GM19238 (cell line): ENCODE measurements around the gene SPRN.
"Not testable (repeated sequence)": the region's sequence is repeated elsewhere in the genome, so short reads cannot be mapped to it uniquely, and the experiment has no call there.

Experiments used
- DNase-seq: peaks from one replicate; pipeline ENCODE4 v3.0.0; 2011; ENCODE audit warnings: low spot score; ENCODE audit not compliant: insufficient read length

Gene SPRN

GRCh38 chr10:133388236-133388972, 36.0 kb downstream of the SPRN start:
- DNase-seq, result no peak

GRCh38 chr10:133386951-133387350, 37.5 kb downstream of the SPRN start:
- DNase-seq, result not testable (repeated sequence)

DNA sequence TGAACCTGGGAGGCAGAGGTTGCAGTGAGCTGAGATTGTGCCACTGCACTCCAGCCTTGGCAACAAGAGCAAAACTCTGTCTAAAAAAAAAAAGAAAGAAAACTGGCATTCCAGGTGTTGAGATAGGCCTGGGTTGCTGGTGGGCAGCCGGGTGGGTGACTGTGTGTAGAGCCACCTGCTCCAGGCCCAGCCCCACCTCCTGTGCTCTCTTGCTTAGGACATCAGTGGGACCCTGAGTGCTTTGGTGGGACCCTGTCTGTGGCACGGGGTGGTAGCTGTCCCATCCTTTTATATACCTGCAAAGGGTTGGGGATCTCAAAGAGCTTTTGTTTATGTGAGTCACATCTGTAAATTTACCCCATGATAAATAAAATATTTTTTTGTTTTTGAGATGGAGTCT, 39.2 kb downstream of the SPRN start:
- DNase-seq, result no peak

GRCh38 chr10:133384071-133384470, 40.4 kb downstream of the SPRN start:
- no peak for DNase-seq

DNA sequence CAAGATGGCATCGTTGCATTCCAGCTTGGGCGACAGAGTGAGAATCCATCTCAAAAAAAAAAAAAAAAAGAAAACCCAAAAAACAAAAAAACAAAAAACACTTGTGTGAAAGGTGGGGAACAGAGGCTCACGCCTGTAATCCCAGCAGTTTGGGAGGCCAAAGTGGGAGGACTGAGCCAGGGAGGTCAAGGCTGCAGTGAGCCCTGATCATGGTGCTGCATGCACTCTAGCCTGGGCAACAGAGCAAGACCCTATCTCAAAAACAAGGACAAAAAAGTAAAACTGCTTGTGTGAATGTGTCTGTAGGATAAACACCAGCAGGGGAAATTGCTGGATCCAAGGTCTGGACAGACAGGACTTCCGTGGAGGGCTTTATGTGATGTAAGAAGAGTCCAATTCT, 40.9 kb downstream of the SPRN start:
- DNase-seq, result no peak

GRCh38 chr10:133381036-133381435, 43.4 kb downstream of the SPRN start:
- no peak for DNase-seq

DNA sequence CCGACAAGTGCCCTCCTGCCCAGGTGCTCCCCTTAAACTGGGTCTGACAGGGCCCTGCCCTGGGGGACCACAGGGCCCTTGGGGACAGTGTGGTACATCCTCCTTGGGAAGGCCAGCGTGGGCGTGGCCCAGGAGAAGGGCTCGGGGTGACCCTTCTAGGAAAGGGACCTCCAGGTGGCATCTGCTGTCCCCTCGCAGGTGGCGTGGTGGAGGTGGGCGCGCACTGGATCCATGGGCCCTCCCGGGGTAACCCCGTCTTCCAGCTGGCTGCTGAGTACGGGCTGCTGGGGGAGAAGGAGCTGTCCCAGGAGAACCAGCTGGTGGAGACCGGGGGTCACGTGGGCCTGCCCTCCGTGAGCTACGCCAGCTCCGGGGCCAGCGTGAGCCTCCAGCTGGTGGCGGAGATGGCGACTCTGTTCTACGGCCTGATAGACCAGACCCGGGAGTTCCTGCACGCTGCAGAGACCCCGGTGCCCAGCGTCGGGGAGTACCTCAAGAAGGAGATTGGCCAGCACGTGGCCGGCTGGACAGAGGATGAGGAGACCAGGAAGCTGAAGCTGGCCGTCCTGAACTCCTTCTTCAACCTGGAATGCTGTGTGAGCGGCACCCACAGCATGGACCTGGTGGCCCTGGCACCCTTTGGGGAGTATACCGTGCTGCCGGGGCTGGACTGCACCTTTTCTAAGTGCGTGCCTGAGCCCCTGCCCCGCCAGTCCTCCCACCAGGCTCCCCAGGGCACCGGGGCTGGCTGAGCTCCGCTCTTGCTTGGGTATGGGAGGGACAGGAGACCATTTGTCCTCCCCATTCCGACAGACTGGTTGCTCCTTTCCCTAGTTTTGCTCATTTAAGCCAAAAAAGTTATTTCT, 44.4 kb downstream of the SPRN start:
- no peak for DNase-seq

DNA sequence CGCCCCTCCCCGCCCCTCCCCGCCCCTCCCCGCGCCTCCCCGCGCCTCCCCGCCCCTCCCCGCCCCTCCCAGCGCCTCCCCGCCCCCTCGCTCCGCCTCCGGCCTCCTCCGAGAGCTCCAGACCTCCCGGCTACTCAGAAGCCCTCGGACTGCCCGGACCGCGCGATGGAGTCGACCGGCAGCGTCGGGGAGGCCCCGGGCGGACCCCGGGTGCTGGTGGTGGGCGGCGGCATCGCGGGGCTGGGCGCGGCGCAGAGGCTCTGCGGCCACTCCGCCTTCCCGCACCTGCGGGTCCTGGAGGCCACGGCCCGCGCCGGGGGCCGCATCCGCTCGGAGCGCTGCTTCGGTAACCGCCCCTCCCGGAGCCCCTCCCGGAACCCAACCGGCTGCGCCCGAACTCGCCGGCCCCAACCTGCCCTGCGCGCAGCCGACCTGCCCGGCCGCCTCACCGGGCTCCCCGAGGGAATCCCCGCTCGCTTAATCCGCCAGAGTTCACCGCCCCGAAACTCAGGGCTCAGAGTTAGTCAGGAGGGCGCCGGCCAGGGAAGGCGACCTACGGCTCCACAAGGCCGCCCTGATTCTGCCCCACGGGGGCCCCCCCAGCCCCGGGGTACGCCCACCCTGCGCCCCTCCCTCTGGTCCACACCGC, 45.1 kb downstream of the SPRN start, which contains the start of gene PAOX:
Gene PAOX (plus strand): TSS at position 111 of the 649 bp plus-strand sequence. CDS start 55 bp downstream, at position 166.
- DNase-seq, result peak; percentile 87

GRCh38 chr10:133378251-133379096, 46.0 kb downstream of the SPRN start:
- DNase-seq, result peak; percentile 60

DNA sequence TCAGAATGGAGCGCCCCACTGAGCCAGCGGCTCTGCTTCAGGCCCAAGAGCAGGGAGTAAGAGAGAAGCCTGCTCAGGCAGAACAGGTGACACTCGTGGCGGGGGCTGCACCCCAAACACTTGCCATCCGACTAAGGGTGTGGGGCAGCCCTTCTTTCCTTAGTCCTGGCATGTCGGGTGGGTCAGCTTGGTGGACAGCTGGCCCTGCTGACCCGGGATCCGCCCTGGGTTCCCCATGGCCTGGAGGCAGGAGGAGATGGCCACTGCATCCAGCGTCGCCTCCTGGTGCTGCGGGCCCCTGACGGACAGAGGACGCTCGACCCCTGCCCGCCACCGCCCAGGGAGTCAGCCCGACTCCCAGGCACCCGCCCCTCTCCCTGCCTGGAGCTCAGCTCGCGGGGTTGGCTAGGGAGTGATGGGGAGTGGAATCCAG, 46.6 kb downstream of the SPRN start:
- no peak for DNase-seq

DNA sequence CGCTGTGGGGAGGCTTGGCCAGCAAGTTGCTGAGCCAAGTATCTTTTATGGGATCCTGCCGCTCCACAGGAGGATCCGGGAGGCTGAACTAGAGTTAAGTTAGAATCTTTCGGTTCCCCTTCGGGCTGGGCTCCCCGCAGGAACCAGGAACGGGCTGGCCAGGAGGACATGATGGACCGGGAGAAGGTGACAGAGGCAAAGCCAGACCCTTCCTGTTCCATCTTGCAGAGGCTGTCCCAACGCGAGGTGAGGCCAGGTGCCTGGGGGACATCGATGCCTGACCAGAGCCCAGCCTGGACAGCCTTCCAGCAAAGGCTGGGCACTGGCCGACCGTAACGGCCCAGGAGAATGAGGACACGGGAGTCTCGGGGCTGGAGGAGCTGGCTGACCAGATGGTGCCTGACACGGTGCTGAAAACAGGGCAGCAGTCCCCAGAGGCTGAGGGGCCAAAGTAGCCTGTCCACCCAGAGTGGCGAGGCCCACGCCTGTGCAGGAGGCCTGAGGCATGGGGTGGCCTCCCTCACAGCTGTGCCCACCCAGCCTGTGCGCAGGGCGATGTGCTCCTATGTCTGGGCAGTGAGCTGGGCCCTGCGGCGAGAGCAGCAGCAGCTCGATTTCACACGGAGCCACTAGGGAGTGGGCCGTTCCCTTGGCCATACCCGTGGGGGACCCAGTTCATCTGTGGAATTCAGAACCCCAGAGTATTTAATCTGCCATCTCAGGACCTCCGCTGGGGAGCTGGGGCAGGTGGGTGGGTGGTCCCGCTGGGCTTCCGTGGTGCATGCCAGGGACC, 47.2 kb downstream of the SPRN start:
- no peak for DNase-seq

GRCh38 chr10:133376183-133376582, 48.2 kb downstream of the SPRN start:
- not testable (repeated sequence) for DNase-seq

DNA sequence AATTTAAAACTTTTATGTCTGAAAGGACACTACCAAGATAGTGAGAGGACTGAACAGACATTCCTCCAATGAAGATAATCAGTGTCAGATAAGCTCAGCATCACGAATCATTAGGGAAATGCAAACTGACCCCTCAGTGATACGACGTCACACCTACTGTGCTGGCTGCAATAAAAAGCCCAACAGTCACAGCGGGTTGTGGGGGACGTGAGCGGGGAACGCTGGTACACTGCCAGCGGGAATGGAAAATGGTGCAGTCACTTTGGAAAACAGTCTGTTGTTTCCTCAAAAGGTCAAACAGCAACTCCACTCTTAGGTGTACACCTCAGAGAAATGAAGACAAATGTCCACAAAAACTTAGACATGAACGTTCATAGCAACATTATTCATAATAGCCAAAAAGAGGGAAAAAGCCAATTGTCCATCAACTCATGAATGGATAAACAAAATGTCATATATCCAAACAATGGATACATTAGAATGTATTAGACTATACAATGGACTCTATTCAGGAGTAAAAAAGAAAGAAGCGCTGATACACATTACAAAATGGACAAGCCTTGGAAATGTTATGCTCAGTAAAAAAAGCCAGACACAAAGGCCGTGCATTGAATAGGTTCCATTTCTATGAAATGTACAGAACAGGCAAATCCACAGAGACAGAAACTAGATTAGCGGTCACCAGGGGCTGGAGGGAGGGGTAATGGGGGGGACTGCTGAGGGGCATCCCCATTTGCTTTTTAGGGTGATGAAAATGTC, 48.9 kb downstream of the SPRN start:
- no peak for DNase-seq

GRCh38 chr10:133373174-133374090, 51.0 kb downstream of the SPRN start, which contains the start of gene ECHS1:
TSS of gene ECHS1 (minus strand) at chr10:133373354. CDS start at chr10:133373333, 21 bp downstream.
- peak; percentile 100 for DNase-seq

- no peak for DNase-seq
Observed at GRCh38 chr10:133372507-133372906, 51.9 kb downstream of the SPRN start.
